GM19455 (cell line): ENCODE data around the gene WFDC13.
"Not testable (repeated sequence)": the region's sequence is repeated elsewhere in the genome, so short reads cannot be mapped to it uniquely, and the experiment has no call there.

Source experiments
- ATAC-seq: cut with Tn5 transposase; IDR thresholded peaks from one replicate; pipeline ENCODE4 v1.9.1; 2021; ENCODE audit not compliant: unreplicated experiment

Gene WFDC13

DNA sequence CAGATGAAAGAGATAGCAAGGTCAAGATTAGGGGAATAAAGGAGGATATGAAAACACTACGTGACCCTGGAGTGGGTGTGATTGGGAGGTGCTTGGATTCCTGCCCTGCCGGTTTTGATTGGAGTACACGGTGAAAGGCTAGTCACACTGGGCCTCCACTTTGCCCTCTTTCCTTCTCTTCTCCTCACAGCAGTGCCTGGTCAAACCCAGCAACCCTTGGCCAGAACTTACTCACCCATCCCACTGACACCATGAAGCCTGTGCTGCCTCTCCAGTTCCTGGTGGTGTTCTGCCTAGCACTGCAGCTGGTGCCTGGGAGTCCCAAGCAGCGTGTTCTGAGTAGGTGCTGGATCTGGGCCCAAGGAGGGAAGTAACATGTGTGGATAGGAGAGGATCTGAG lies at the start of gene WFDC13:
TSS of gene WFDC13 (plus strand) at position 166 of the 400 bp plus-strand sequence. CDS start at position 252, 86 bp downstream.
- no peak for ATAC-seq

- ATAC-seq: not testable (repeated sequence)
Observed at GRCh38 chr20:45657038-45657437, 44.8 kb upstream of the WFDC13 start.

- ATAC-seq: no peak
Observed at GRCh38 chr20:45670139-45670538, 31.7 kb upstream of the WFDC13 start, which contains the start of gene WFDC11. Gene WFDC11 (minus strand): TSS chr20:45670239. CDS start chr20:45650600, 19,639 bp downstream.

DNA sequence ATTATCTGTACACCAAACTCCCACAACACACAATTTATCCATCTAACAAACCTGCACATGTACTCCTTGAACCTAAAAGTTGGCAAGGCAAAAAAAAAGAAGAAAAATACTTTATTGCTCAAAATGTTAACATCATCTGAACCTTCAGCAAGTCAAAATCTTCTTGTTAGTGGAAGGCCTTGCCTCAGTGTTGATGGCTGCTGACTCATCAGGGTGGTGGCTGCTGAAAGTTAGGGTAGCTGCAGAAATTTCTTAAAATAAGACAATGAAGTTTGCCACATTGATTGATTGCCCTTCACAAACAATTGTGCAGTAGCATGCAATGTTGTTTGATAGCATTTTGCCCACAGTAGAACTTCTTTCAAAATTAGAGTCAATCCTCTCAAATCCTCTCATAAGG lies 29.1 kb upstream of the WFDC13 start:
- ATAC-seq: no peak

DNA sequence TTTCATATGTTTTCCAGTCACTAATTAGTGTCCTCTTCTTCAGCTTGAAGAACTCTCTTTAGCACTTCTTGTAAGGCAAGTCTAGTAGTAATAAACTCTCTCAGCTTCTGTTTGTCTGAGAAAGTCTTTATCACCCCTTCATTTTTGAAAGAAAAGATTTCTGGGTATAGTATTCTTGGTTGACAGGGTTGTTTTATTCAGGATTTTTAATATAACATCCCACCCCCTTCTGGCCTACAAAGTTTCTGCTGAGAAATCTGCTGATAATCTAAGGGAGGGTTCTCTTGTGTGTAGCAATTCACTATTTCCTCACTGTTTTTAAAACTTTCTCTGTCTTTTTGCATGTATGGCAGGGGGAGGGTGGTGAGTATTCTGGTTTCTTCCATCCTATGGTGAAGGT lies 22.2 kb upstream of the WFDC13 start:
- no peak for ATAC-seq

- ATAC-seq: no peak
Observed at GRCh38 chr20:45685896-45686295, 15.9 kb upstream of the WFDC13 start.

DNA sequence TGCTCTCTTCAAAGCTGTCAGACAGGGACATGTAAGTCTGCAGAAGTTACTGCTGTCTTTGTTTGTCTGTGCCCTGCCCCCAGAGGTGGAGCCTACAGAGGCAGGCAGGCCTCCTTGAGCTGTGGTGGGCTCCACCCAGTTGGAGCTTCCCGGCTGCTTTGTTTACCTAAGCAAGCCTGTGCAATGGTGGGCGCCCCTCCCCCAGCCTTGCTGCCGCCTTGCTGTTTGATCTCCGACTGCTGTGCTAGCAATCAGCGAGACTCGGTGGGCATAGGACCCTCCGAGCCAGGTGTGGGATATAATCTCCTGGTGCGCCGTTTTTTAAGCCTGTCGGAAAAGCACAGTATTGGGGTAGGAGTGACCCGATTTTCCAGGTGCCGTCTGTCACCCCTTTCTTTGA lies 8.5 kb upstream of the WFDC13 start:
- ATAC-seq: not testable (repeated sequence)

DNA sequence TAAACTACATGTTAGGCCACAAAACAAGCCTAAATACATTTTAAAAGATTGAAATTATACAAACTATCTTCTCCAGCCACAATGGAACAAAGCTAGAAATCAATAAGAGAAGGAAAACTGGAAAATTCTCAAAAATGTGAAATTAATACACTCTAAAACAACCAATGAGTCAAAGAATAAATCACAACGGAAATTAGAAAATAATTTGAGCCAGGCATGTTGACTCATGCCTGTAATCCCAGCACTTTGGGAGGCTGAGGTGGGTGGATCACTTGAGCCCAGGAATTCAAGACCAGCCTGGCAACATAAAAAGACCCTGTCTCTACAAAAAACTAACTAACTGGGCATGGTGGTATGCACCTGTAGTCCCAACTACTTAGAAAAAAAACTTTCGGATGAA lies 6.3 kb upstream of the WFDC13 start:
- no peak for ATAC-seq

GRCh38 chr20:45701104-45701503 lies 734 bp upstream of the WFDC13 start:
- ATAC-seq: no peak

GRCh38 chr20:45704969-45705637 lies 3.3 kb downstream of the WFDC13 start, which contains the start of gene WFDC10B:
Gene WFDC10B (minus strand): TSS chr20:45705019. CDS start chr20:45685992, 19,027 bp downstream.
- ATAC-seq: no peak

- ATAC-seq: not testable (repeated sequence)
Observed at GRCh38 chr20:45716141-45716688, 14.4 kb downstream of the WFDC13 start.

DNA sequence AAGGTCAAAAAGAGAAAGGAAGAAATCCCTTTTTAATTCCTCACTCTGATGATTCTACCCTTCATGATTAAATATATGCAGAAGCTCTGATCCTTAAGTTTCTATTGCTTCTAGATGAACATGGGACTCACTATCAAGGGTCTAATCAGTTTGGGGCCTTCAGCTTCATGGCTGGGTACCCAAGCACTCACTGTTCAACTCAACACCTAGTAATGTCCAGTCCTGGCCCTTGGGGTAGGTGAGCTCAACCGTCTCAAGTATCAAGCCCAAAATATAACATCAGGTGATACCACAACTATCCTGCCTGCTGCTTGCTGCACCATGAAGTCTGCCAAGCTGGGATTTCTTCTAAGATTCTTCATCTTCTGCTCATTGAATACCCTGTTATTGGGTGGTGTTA lies 20.2 kb downstream of the WFDC13 start, which contains the start of gene SPINT4:
TSS of gene SPINT4 (plus strand) at position 301 of the 400 bp plus-strand sequence. CDS start at position 322, 21 bp downstream.
- no peak for ATAC-seq

DNA sequence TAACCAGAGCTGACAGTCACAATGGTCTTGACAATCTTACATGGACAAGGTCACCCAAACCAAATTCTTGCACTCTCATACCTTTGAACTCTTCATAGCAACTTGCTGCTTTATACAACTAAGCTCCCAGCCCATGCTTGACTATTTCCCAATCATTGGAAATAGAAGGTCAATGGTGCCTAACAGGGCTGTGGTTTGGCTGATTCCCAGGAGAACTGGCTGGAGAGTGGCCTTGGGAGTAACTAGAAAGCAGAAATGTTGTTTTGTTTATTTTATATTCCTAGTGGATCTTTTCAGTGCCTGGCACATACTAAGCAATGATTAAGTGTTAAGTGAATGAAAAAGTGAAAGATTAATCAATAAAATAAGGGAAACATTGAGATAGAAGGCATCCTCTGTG lies 23.3 kb downstream of the WFDC13 start:
- no peak for ATAC-seq

DNA sequence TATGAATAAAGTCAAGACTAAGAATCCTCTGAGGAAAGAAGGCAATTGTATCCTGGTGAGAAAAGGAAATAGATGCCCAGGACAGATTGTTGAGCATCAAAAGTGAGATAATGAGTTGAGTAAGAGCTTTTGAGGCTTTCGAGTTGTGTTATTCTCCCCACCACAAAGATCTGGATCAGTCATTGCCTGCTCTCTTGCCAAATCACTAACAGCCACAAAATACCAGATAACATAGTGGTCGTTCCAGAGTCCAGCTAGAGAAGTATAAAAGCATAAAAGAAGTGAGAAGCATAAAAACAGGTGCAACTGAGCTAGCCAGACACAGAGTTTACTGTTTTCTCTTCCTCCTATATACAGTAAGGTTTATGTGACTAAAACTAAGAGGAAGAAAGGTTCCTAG lies 25.2 kb downstream of the WFDC13 start:
- ATAC-seq: no peak

DNA sequence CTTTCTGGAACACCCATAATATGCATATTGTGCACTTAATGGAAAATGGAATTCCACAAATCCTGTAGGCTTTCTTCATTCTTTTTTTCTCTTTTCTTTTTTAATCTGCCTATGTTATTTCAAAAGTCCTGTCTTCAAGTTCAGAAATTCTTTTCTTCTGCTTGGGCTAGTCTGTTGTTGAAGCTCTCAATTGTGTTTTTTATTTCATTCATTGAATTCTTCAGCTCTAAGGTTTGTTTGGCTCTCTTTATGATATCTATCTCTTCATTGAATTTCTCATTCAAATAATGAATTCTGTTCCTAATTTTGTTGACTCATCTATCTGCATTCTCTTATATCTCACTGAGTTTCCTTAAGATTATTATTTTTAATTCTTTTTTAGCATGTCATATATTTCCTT lies 30.4 kb downstream of the WFDC13 start:
- ATAC-seq: no peak

DNA sequence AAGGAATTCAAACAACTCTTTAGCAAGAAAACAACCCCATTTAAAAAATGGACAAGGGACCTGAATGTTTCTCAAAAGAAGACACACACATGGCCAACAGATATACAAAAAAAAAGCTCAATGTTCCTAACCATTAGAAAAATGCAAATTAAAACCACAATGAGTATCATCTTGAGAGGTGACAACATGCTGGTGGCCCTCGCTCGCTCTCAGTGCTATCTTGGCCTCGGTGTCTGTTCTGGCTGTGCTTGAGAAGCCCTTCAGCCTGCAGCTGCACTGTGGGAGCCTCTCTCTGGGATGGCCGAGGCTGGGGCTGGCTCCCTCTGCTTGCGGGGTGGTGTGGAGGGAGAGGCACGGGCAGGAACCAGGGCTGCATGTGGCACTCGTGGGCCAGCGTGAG lies 33.7 kb downstream of the WFDC13 start:
- no peak for ATAC-seq

DNA sequence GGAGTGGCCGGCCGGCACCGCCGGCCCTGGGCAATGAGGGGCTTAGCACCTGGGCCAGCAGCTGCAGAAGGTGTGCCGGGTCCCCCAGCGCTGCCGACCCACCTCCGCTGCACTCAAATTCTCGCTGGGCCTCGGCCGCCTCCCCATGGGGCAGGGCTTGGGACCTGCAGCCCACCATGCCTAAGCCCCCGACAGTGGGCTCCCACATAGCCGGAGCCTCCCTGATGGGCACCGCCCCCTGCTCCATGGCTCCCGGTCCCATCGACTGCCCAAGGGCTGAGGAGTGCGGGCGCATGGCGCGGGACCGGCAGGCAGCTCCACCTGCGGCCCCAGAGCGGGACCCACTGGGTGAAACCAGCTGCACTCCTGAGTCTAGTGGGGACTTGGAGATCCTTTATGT lies 34.1 kb downstream of the WFDC13 start:
- ATAC-seq: no peak

GRCh38 chr20:45742596-45742995 lies 40.8 kb downstream of the WFDC13 start:
- ATAC-seq: no peak

GRCh38 chr20:45745015-45745414 lies 43.2 kb downstream of the WFDC13 start:
- ATAC-seq: no peak

DNA sequence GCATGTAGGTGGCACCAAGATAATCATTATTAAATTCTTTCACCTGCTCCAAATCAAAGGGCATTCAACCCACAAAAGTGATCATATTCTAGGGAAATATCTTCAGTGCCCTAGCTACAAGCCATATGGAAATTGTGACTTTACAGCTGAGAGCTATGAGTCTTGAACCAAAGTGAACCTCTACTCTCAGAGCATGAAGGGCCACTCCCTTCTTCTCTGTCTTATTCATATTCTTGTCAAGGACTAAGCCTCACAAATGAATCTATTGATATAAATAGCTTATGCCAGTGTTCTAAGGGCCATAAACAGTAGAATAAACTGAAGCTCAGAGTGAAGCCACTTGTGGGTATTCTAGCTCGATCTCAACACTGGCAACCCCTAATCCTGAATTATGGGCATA lies 49.9 kb downstream of the WFDC13 start:
- ATAC-seq: no peak

DNA sequence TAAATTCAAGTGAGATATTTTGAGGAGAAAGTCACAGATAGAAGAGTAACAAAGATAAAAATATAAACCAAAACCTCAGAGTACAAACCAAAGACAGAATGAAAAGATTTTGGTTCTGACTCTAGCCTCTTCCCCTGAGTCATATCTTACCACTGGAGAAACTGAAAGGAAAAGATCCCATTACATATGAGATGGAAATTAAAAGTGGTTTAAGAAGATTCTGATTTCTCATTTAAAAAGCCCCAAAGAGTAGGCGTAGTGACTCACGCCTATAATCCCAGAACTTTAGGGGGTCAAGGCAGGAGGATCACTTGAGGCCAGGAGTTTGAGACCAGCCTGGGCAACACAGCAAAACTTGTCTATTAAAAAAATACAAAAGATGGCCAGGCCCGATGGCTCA lies 50.9 kb downstream of the WFDC13 start:
- ATAC-seq: no peak

GRCh38 chr20:45758096-45758495 lies 56.3 kb downstream of the WFDC13 start:
- ATAC-seq: no peak
